Panc1 (cell line): ENCODE measurements around the gene CD44. TPM values are rescaled to one million over a fixed set of nuclear protein-coding genes. Genes with fewer than 3 reads are reported as not detected.

Experiments used
- ATAC-seq: fragments of 200-7000 bp; cut with Tn5 transposase; 2 replicates; pipeline ENCODE4 v1.9.1; 2020; ENCODE audit warnings: mild to moderate bottlenecking, moderate library complexity
- BruUV-seq: library from RNA; stranded (reverse); fragments of 400-500 nt; replicated peaks from 2 replicates; lab custom pipeline; 2021; lab: Mats Ljungman, UMichigan
- CTCF ChIA-PET: fragments of 300-600 bp; sonication (Branson Sonifier 250); formaldehyde crosslinking; loops from one replicate; lab custom pipeline; 2022; ENCODE audit warnings: antibody characterized with exemption; lab: Charles Lee
- POLR2A ChIA-PET: fragments of 300-600 bp; sonication (Branson Sonifier 250); formaldehyde crosslinking; loops from one replicate; lab custom pipeline; 2022; ENCODE audit warnings: antibody characterized with exemption; lab: Charles Lee
- DNase-seq: peaks from one replicate; pipeline ENCODE4 v3.0.0-alpha.2; 2010; ENCODE audit warnings: low read depth, low spot score
- H3K27ac ChIP-seq: 2 replicates; pipeline ENCODE4 v1.5.1; 2011; ENCODE audit warnings: mild to moderate bottlenecking, low read length, inconsistent platforms
- H3K27me3 ChIP-seq: fragments of 200-500 bp; sonication (Bioruptor generic); 2 replicates; pipeline ENCODE4 v1.6.0; 2014; ENCODE audit warnings: low read length, inconsistent platforms; ENCODE audit not compliant: control insufficient read depth, insufficient read depth
- H3K36me3 ChIP-seq: fragments of 200-500 bp; sonication (Bioruptor generic); 2 replicates; pipeline ENCODE4 v1.5.1; 2014; ENCODE audit warnings: inconsistent platforms, mild to moderate bottlenecking, low read length, moderate library complexity; ENCODE audit not compliant: control insufficient read depth, insufficient read depth
- H3K4me1 ChIP-seq: 2 replicates; pipeline ENCODE4 v1.5.1; 2011; ENCODE audit warnings: inconsistent platforms, mild to moderate bottlenecking, low read length, moderate library complexity; ENCODE audit not compliant: control insufficient read depth, insufficient read depth
- H3K4me3 ChIP-seq, 2 experiments: 2 replicates each; pipeline ENCODE4 v1.5.1; 2011 to 2012; ENCODE audit warnings: low read depth in 2 of 2, low read length in 2 of 2, mild to moderate bottlenecking in 2 of 2, inconsistent platforms in 1 of 2, moderate library complexity in 1 of 2
- H3K9me3 ChIP-seq: fragments of 200-500 bp; sonication (Bioruptor generic); 2 replicates; pipeline ENCODE4 v1.5.1; 2014; ENCODE audit warnings: low read depth, mild to moderate bottlenecking, inconsistent platforms, low read length, moderate library complexity; ENCODE audit not compliant: control insufficient read depth, insufficient read depth
- CTCF ChIP-seq: fragments of 450-650 bp; IDR thresholded peaks from 2 replicates; pipeline ENCODE4 v1.5.1; 2017; ENCODE audit warnings: mild to moderate bottlenecking
- POLR2AphosphoS5 ChIP-seq: IDR thresholded peaks from 2 replicates; pipeline ENCODE4 v1.6.1; 2012; ENCODE audit warnings: mild to moderate bottlenecking, low read depth, low read length, moderate library complexity
- REST ChIP-seq, 2 experiments: IDR thresholded peaks; 2 replicates each; pipeline ENCODE4 v1.6.1; 2011 to 2012; ENCODE audit warnings: low read depth in 2 of 2, control low read depth in 1 of 2, low read length in 1 of 2, mild to moderate bottlenecking in 1 of 2, moderate library complexity in 1 of 2; ENCODE audit not compliant: insufficient read depth in 1 of 2
- SIN3A ChIP-seq: IDR thresholded peaks from 2 replicates; pipeline ENCODE4 v1.6.1; 2012; ENCODE audit warnings: low read depth, mild to moderate bottlenecking, low read length, moderate library complexity, borderline replicate concordance; ENCODE audit not compliant: insufficient read depth
- TCF7L2 ChIP-seq: IDR thresholded peaks from 2 replicates; pipeline ENCODE4 v1.6.1; 2011; ENCODE audit warnings: mild to moderate bottlenecking, low read depth, low read length, inconsistent platforms
- in situ Hi-C: cut with HindIII; loops from 2 replicates; pipeline ENCODE4 v1.10.0; 2016; ENCODE audit warnings: low sequenced_read_pairs, low pct_unique_long_range_greater_than_20kb
- intact Hi-C: fragments of 100-400 bp; cut with micrococcal nuclease; formaldehyde crosslinking; loops from one replicate; pipeline ENCODE4 v1.10.0; 2022; ENCODE audit not compliant: unreplicated experiment
- total RNA-seq: library from RNA; stranded (reverse); gene quantifications from one replicate; pipeline ENCODE4 v1.2.1, GENCODE V29; 2021; ENCODE audit not compliant: unreplicated experiment

The CD44 gene
- total RNA-seq, 1 experiment from 2014 or later, result 1,819 TPM

GRCh38 chr11:35112056-35112845 is 26.7 kb upstream of the CD44 start:
- Histone ChIP-seq H3K36me3 (no peaks in the 10 kb centered on the region), H3K27ac (peak overlapping the region; percentile 68), H3K4me3 (no peak overlapping the region), H3K9me3 (no peaks in the 10 kb centered on the region), H3K27me3 (no peaks in the 10 kb centered on the region), H3K4me1 (peaks cover 32% of the 10 kb centered on the region)
- ChIA-PET CTCF (interaction anchor here (0.5 kb wide), 1 partner anchor 17 kb away, joined by 4 read pairs; no protein-coding TSS in a partner anchor), POLR2A (no interaction called here)
- no TSS peak for BruUV-seq
- TF ChIP-seq POLR2AphosphoS5 (no peak), REST (IDR thresholded peaks at IDR 0.05; ENCODE audit: insufficient read depth in 1 of 2, low read depth in 2 of 2, low read length in 1 of 2) (no peak), TCF7L2 (no peak), SIN3A (no peak), CTCF (no peak)
- DNase-seq (no peak), ATAC-seq (no peak)
- in situ Hi-C loops (no loop called here), intact Hi-C loops (no loop called here)

GRCh38 chr11:35112846-35113105 is 26.2 kb upstream of the CD44 start:
- Histone ChIP-seq H3K27ac (no peak overlapping the region), H3K27me3 (no peaks in the 10 kb centered on the region), H3K36me3 (no peaks in the 10 kb centered on the region), H3K4me1 (peaks cover 35% of the 10 kb centered on the region), H3K4me3 (no peak overlapping the region), H3K9me3 (no peaks in the 10 kb centered on the region)
- ATAC-seq (no peak), DNase-seq (no peak)
- POLR2A ChIA-PET, result no interaction called here
- CTCF ChIA-PET, result no interaction called here
- BruUV-seq, result no TSS peak
- no peak for TF ChIP-seq POLR2AphosphoS5
- TF ChIP-seq CTCF, result no peak
- no peak for TF ChIP-seq TCF7L2
- TF ChIP-seq REST (IDR thresholded peaks at IDR 0.05; ENCODE audit: insufficient read depth in 1 of 2, low read depth in 2 of 2, low read length in 1 of 2), result no peak
- no peak for TF ChIP-seq SIN3A
- in situ Hi-C loops, result no loop called here
- intact Hi-C loops, result no loop called here
